GM19025 (cell line): Measurements from ENCODE around the gene VPS4A.

Source experiments
- ATAC-seq: cut with Tn5 transposase; IDR thresholded peaks from one replicate; pipeline ENCODE4 v1.9.1; 2021; ENCODE audit warnings: mild to moderate bottlenecking, low read depth, moderate library complexity; ENCODE audit not compliant: unreplicated experiment

Gene VPS4A

DNA sequence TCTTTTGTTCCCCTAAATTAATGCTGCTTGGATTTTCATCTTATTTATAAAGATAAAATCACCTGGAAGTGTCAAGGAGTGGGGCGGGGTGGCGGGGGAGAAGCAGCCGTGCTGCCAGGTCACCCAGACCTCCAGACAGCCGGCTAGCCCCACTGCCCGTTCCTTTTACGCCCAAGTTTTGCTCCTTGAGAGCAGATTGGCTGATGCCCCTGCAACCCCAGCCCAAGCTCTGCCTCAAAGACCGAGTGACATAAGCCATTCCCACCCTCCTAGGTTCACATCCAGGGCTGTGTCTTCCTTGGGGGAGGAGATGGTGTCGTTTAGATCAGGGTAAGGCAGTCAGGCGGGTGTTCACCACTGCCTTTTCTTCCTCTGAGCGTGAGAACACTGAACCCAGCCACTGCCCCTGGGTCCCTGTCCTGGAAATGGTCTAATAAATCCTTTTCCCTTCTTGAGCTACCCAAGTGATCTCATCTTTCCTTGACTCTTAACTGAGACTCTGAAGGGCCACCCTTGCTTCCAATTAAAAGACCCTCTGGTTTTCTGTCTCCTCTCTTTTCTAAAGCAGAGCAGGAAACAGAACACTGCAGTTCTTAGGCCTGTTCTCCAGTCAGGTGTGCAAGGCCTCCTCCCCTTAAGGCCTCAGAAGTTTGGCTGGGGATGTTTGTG, 13.6 kb downstream of the VPS4A start:
- no peak for ATAC-seq

DNA sequence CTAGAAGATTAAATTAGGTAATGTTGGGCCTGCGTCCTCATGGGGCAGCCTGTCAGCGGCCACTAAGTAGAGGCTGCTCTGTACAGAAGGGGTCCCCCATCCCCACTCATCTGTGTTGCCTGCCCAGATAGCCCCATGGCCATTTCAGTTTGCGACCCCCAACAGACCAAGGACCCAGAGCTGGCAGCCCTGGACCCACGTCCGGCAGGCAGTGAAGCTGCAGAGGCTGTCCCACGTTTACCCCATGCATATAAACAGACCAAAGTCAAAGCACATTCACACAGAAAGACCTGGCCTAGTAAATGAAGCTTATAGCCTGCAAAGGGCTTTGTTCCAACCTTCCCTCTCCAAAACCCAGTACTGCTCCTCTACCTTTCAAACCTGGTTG, 14.6 kb downstream of the VPS4A start:
- no peak for ATAC-seq

DNA sequence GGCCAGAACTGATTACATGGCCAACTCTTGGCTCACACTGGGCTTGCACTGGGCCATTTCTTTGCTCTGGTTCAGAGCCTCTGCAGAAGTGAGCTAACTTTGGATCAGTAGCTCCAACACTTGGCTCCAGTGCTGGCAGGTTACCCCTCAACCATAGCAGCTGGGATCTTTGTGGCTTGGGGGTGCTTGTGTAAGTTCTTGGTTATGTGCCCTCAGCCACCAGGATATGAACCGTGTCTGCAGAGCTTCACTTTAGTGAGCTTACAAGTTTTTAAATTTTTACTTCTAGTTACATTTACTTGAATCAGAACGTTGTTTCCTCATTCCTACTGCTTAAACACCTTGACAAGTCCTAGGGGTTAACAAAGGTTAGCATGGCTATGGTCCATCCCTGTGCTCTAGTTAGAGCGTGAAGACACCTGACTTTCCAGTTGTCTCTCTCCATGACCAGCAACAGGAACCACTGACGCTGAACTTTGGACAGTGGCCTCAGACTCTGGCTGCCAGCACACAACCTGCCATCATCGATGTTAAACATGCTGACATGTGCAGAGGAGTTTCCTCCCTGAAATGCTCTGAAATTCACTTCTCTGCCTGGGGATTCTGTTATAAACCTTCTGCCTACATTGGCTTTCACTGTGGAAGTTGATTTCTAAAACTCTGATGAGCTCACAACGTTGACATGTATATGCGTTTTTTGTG, 15.2 kb downstream of the VPS4A start:
- no peak for ATAC-seq

DNA sequence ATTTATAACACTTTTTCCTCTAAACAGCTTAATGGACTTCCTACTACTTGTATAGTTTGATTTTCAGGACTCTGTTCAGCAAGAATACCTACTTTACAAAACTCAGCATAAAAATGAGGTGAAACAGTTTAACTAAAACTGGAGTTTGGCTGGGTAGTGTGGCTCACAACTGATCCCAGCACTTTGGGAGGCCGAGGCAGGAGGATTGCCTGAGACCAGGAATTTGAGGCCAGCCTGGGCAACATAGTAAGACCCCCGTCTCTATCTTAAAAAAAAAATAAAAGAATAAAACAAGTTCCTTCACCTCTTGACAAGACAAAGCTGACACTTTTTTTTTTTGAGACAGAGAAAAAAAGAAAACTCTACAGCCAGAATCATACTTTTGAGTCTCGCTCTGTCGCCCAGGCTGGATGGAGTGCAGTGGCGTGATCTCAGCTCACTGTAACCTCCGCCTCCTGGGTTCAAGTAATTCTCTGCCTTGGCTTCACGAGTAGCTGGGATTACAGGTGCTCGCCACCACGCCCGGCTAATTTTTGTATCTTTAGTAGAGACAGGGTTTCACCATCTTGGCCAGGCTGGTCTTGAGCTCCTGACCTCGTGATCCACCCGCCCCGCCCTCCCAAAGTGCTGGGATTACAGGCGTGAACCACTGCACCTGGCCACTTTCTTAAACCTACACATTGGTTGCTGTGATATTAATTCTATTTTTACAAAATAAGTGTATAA, 16.6 kb downstream of the VPS4A start:
- ATAC-seq = no peak

DNA sequence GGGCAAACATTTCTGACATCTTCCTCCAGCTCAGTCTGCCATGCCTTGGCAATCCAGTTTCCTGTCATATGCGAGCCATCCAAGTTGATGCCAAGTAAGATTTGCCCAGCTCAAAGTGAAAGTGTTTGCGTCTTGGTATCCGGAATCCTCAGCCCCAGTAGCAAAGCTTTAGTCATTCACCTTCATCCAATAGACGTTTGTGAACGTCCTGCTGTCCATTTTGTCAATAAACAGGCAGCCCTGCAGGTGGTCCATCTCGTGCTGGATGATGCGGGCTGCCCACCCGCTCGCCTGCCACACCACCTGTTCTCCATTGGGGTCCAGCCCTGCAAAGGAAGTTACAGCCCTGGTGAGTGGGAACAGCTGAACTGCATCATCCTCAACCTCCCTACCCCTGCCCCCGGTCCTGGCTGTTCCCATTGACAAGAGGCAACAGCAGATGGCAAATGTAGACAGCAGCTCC, 17.7 kb downstream of the VPS4A start:
- ATAC-seq = no peak

DNA sequence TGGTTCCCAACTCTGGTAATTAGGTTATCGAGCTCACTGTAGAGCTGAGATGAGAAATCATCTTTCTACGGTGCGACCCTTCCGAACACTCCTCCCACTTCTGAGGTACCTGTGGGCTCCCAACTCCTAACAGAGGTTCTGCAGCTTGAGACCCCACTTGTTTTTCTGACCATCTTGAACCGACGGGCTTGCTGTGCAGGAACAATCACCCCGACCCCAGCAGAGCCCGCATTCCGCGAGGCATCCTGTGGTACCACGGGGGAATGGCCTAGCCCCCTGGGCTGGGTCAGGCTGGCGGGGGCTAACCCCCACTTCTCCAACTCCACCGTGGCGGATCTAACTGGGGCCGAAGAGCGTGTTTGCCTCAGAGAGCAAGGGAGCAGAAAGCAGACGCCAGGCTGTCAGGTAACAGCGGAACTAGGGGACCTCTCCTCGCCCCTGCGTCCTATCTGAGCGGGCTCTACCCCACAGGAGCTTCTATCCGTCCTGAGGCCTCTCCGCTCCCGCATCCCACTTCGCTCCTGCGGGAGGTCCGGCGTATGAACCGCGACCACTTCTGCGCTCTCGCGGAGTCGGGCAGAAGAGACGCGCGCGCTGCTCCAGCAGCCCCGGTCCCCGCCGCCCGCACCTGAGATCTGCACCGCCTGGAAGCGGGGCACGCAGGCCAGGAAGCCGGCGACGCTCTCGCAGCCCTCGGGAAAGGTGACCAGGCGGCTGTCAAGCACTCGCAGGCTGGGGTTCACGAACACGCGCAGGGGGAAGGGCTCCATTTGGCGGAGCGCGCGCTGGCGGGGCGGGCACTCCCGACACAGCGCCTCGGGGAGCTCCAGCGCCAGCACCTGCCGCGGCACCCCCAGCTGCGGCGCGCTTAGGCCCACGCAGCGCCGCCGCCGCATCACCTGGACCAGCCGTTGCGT, 18.5 kb downstream of the VPS4A start:
- peak; percentile 32 for ATAC-seq

DNA sequence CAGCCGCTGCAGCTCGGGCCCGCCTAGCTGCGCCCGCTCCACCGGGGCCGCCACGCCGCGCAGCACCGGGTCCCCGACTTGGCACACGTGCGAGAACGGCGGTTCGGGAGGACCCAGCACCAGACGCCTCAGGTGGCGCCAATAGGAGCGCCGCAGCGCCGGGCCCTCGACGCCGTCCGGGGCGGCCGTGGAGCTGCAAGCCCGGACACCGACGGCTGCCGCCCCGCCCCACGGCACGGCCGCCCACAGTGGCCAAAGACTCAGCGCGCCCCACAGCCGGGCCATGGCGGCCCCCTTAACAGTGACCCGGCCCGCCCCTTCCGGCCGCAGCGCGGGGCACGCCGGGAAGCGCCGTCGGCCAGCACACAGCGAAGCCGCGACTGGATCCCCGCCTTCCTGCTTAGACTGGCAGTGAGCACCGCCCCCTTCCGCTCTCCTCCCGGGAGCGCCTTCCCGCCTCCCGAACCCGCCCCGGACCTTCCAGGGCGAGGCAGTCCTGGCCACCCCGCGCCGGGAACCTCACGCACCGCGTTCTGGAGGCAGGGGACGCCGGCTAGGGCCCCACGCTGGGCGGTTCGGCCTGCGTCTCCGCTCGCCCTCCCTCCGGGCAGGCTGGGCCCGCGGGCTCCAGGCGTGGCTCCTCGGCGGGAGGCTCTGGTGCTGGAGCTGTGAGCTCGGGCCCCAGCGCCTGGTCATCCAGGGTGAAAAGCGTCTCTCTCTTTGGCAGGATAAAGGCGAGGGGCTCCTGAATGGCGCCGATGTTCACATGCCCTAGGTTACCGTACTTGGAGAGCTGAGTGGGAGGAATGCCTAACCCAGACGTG, 19.3 kb downstream of the VPS4A start, which contains the start of gene PDF:
Gene PDF, minus strand, starts transcription at position 303 of the 824 bp plus-strand sequence. Its CDS starts 18 bp downstream, at position 285.
- ATAC-seq = peak; percentile 95

DNA sequence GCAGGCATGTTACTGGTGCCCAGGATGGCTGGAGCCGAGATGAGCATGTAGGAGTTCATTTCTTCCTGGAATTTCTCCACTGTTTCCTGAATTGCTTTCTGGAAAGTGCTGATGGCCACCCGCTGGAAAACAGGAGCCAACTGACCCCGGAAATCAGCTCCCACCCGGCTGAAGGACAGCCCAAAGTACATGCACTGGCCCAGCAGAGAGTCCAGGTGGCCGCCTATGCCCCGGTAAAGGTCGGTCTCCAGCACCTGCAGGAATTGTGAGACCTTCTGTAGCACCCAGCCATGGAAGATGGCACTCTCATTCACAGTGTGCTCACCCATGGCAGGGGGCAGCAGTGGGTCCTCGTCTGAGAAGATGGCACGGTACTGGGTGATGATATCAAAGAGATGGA, 23.5 kb downstream of the VPS4A start:
- ATAC-seq = no peak

DNA sequence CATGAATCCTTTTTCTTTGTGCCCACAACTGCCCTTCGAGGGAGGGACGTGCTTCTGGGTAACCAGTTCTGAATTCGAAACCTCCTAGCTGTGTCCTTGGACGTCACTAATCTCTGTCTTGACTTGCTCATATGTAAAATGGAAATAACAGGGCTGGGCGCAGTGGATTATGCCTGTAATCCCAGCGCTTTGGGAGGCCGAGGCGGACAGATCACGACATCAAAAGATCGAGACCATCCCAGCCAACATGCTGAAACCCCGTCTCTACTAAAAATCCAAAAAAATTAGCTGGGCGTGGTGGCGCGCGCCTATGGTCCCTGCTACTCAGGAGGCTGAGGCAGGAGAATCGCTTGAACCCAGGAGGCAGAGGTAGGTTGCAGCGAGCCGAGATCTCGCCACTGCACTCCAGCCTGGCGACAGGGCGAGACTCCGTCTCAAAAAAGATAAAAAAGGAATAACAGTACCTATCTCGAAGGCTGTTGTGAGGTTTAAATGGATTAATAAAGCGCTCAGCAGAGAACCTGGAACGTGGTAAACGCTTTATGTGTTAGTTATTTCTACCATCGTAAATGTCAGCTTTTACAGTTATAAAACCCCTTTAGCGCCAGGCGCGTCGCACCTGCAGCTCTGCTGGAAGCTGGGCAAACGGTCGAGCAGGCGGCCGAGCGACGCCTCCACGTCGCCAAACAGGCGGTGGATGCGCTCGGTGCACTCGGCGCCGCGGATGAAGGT, 27.6 kb downstream of the VPS4A start:
- no peak for ATAC-seq

DNA sequence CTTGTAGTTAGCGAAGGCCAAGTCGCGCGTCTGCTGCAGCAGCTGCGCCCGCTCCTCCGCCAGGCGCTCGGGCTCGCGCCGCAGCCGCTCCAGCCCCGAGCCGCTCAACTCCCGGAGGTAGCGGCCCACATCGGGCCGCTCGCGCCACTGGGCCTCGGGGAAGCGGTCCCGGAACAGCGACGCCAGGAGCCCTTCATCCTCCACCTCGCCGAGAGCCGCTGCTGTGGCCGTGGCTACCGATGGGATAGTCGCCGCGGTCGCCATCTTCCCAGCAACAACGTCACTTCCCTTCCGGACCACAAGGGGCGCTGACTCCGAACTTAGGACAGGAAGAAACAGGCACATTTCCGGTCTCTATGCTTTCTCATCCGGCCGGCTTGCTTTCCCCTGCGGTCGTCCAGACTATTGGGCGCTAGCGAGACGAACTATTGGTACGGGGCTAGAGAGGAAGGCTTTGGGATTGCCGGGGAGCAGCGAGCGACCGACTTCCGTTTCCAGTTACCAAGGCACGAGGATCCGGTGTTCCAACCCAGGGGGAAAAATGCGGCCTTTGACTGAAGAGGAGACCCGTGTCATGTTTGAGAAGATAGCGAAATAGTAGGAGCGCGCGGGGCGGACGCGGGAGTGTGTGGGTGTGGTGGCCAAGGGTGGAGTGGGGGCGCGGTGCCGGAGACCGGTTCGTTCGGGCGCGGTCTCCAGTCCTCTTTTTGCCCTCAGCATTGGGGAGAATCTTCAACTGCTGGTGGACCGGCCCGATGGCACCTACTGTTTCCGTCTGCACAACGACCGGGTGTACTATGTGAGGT, 28.3 kb downstream of the VPS4A start, which contains the start of the genes COG8 and NIP7:
Gene COG8, minus strand, starts transcription at position 276 of the 806 bp plus-strand sequence. Its CDS starts 12 bp downstream, at position 264.
Gene NIP7, plus strand, starts transcription at position 484 of the 806 bp plus-strand sequence. Its CDS starts 58 bp downstream, at position 542.
- ATAC-seq = peak; percentile 88

DNA sequence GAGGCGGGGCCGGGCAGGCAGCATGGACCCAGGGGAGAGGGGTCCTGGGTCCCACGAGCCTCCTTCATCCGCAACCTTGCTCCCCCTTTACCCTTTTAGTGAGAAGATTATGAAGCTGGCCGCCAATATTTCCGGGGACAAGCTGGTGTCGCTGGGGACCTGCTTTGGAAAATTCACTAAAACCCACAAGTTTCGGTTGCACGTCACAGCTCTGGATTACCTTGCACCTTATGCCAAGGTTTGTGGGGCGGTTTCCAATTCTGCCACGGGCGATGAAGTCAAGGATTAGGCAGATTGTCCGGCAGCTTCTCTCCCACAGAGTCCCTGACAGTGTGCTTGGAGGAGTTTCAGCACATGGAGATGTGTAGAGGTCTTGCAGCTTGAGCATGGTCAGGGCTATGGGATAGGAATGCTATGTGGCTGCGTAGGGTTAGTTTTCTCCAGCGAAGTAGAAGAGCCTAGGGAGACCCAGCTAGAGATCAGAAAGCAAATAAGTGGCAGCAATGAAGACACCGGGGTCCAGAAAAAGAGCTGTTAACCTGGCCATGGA, 29.0 kb downstream of the VPS4A start:
- no peak for ATAC-seq

DNA sequence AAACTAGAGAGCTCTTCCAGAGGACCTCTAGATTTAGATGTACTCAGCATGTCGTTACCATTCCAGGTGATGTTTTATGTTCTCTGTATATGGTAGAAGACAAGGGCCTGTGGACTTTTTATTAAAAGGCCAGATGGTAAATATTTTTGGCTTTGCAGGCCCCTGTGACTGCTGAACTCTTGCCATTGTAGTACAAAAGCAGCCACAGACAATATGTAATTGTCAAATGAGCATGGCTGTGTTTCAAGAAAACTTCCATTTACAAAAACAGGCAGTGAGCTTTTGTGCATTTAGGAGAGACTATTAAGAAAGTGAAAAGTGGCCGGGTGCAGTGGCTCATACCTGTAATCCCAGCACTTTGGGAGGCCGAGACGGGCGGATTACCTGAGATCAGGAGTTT, 33.0 kb downstream of the VPS4A start:
- no peak for ATAC-seq

DNA sequence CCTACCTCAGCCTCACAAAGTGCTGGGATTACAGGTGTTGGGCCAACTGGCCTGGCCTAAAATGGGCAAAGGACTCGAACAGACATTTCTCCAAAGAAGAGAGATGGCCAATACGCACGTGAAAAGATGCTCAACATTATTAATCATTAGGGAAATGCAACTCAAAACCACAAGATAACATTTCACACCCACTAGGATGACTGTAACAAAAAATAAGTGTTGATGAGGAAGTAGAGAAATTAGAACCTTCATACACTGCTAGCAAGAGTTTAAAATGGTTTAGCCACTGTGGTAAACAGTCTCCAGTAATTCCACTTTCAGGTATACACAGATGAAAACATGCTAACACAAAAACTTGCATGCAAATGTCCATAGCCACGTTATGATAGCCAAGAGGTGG, 34.8 kb downstream of the VPS4A start:
- no peak for ATAC-seq

DNA sequence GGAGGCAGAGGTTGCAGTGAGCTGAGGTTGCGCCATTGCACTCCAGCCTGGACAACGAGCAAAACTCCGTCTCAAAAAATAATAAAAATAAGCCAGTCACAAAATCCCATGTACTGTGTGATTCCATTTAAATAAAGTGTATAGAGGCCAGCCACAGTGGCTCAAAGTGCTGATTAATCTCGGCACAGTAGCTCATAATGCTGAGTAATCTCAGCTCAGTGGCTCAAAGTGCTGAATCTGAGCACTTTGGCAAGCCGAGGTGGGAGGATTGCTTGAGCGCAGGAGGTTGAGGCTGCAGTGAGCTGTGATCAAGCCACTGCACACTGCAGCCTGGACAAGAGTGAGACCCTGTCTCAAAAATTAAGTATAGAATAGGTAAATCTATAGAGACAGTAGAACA, 35.5 kb downstream of the VPS4A start:
- ATAC-seq = no peak

DNA sequence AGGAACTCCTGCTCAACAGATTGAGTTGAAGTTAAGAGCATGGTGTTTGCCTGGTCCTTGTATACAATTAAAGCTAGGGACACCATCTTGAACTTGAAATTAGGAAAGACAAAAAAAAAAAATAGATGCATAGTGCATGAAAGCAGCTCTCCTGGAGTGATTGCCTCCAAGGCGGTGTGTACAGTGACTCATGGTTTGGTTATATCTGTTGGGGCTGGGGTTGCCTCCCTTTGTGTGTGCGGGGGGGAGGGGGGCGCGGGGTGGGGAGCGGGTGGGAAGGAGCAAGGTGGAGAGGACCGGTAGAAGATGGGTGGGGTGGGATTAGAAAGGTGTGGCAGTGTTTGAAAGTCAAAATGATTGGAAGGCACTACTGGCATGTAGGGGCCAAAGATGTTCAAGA, 37.1 kb downstream of the VPS4A start:
- ATAC-seq = no peak

DNA sequence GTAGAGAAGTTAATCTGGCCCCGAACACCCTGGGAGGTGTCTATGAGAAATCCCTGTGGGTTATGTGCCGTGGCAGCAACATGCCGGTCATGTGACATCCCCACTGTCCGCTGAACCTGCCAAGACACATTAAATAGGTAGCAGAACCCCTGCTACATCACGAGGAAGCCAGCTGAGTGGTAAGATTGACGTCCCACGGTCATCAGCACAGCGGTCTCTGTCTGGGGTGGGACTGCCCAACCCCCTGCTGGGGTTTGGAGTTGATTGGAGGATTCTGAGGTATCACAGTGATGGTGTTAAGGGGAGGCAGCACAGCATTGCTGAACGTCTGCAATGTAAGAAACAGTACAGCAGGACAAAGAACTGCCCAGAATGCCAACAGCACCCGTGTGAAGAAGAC, 38.4 kb downstream of the VPS4A start:
- no peak for ATAC-seq

DNA sequence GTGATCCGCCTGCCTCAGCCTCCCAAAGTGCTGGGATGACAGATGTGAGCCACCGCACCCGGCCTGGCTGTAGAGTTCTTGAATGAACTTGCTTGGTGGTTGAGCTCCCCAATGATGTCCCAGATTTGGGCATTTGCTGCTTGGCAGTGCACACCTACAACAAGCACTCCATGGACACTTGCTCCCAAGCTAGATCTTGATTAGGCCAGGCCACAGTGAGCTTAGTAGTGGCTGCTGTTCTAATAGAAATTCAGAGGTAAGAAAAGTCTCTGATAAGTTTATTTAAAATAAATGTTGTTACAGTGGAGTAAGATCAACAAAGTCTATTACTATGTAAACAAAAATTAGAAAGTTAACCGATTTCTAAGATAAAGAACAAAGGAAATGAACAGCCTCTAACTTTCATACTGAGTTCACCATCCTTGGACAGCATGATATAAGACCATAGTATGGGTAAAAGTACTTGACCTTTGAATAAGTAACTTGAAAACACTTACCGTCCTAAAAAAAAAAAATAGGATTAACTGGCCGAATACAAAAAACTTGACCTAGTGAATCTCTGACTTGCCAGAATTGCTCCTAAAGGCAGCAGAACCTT, 39.5 kb downstream of the VPS4A start:
- ATAC-seq = no peak
